ENCODE results near the gene DHRS11.

- TF ChIP-seq CTCF (conservative IDR thresholded peaks at IDR 0.05): no peak
- no peak for TF ChIP-seq EZH2 (IDR thresholded peaks at IDR 0.05; ENCODE audit: low read depth)
These were observed 23.3 kb downstream of the DHRS11 start for GRCh38 chr17:36614933-36615332.
